ENCODE results near the gene ZNF605.
"Not testable (repeated sequence)": the region's sequence is repeated elsewhere in the genome, so short reads cannot be mapped to it uniquely, and the experiment has no call there.

ZNF605 gene

DNA sequence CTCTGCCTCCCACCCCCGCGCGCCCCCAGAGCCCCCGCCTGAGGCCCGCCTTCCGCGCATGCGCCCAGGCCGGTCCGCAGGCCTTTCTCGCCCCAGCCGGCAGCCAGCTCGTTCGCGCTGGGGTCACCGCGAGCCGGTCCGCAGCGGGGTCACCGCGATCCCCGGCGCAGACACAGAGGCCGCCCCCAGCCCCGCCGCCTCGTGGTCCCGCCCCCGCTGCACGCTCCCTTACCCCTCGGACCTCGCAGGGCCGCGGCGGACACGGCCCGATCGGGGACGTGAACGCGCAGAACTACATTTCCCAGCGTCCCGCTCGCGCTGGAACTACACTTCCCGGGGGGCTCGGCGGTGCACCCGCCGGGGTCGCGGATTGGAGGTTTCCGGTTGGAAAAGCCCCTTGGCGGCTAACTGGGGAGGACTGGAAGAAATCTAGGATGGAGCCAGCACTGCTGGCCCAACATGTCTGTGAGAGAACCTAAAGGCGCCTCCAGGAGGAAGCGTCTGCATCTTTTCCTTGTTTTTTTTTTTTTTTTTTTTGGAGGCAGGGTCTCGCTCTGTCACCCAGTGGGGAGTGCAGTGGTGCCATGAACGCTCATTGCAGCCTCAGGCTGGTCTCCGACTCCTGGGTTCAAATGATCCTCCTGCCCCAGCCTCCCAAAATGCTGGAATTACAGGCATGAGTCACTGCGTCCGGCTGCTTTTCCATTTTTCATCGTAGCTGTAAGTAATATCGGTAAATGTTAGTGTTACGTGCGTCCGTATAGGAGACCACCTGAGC lies at the start of gene ZNF605:
ZNF605 (minus strand) TSS at position 296 of the 778 bp plus-strand sequence. CDS start 10,671 bp downstream, outside the sequence.
- DNase-seq (ENCODE audit: low read depth): peak; percentile 75

DNA sequence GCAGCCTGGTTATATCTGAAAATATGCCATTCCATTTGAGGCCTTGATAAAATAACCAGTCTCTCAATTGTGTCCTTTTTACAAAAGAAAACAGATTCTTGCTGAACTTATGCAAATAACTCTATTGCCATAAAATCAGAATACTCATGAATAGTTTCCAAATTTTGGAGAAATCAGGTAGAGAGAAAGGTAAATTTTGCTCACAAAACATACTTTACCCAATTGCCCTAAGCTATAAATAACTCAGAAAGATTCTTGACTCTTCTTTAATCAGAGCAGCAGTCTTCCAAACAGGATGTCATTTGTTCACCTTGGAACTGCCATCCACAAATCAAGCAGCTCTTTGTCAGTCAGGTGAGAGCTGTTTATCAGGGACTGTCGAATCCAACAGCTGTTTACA lies 42.6 kb upstream of the ZNF605 start:
- DNase-seq (ENCODE audit: low read depth): no peak

DNA sequence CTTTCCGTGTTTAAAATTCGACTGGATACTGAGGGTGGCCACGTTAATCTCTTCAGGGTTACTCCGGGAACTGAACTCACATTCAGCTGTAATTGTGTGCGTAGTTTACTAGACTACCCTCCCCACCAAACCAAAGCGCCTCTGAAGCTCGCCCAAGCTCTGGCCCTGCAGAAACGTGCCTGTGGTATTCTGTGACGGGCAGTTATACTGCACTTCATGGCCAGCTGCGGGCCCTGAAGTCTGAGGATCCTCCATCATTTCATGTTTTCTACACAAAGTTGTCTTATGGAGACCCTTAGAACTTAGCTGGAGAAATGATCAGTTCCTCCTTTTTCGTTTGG lies 30.7 kb upstream of the ZNF605 start:
- DNase-seq (ENCODE audit: low read depth): no peak

DNA sequence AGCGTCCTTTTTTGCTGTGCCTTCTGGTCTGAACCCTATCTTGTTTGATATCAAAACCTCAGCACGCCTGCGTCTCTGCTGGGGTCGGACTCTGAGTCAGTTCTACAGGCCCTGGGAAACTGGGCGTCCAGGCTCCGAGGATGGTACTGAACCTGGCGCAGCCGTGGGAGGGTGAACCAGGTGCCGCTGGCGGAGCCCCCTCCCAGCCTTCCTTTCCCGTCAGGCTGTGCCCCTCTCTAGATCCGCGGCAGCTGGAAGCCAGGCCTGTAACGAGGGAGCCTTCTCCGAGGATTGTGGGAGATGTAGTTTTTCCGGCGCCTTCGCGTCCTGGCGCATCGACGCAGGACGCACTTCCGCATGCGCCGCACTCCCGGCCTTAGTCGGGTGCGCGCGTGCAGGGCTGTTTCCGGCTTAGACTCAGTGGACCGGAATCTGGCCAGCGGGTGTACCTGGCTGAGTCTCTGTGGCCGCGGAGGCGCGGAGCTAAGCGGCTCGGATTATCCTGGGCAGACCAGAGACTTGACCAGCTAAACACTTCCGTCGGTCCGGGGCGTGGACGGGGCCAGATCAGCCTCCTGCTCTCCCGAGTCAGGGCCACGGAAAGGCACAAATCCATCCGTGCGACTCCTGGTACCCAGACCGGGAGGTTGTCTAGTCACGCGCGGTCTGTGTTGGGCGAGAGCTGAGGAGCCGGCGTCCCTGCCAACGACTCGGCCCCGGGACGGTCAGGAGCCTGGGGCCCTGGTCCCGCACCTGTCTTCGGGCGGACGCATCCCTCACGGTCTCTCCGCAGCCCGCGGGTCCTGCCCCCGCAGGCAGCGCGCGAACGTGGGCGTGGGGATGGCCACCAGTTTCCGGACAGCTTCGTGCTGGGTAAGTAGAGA lies 30.1 kb upstream of the ZNF605 start, which contains the start of gene ZNF26:
ZNF26 (plus strand) TSS at position 367 of the 884 bp plus-strand sequence; CDS start at position 841, 474 bp downstream.
- peak; percentile 78 for DNase-seq (ENCODE audit: low read depth)

DNA sequence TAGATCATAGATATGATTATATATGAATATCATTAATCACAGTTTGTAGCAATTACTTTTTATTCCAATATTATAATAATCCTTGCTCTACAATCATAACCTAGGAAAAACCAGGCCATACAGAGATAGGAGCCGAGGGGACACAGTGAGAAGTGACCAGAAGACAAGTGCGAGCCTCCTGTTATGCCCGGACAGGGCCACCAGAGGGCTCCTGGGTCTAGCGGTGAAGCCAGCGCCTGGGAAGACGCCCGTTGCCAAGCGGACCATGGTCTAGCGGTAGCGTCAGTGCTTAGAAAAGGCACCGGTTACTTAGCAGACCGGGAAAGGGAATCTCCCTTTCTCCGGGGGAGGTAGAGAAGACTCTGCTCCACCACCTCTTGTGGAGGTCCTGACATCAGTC lies 20.8 kb upstream of the ZNF605 start:
- DNase-seq (ENCODE audit: low read depth): not testable (repeated sequence)

DNA sequence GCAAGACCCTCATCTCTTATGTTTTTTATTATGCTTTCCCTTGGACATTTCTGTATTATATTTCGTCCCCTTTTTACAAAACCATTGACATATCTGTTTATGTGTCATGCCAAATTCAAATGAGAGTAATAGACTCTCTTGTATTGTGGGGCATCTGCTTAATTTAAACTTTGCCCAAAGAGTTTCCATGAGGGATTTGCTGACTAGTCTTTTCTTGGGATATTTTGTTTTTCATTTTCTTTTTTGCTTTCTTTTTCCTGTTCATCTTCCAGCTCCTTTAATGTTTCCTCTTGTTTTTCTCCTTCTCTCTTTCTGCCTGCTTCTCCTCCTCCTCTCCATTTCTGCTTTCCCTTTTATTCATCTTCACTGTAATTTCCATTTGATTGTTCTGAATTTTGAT lies 16.3 kb upstream of the ZNF605 start:
- DNase-seq (ENCODE audit: low read depth): no peak

DNA sequence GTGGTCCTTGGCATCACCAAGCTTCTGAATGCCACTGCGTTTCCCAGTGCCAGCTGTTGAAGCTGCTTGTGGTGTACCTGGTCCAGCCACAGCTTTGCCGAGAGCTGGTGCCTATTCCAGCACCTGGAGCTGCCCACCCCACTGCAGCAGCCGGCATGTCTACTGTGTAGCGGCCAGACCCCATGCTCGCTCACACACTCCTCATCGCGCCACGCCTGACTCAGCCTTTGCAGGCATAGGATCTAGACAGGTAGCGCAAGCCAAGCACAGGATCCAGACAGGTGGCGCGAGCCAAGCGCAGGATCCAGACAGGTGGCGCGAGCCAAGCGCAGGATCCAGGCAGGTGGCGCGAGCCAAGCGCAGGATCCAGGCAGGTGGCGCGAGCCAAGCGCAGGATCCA lies 11.6 kb upstream of the ZNF605 start:
- no peak for DNase-seq (ENCODE audit: low read depth)

DNA sequence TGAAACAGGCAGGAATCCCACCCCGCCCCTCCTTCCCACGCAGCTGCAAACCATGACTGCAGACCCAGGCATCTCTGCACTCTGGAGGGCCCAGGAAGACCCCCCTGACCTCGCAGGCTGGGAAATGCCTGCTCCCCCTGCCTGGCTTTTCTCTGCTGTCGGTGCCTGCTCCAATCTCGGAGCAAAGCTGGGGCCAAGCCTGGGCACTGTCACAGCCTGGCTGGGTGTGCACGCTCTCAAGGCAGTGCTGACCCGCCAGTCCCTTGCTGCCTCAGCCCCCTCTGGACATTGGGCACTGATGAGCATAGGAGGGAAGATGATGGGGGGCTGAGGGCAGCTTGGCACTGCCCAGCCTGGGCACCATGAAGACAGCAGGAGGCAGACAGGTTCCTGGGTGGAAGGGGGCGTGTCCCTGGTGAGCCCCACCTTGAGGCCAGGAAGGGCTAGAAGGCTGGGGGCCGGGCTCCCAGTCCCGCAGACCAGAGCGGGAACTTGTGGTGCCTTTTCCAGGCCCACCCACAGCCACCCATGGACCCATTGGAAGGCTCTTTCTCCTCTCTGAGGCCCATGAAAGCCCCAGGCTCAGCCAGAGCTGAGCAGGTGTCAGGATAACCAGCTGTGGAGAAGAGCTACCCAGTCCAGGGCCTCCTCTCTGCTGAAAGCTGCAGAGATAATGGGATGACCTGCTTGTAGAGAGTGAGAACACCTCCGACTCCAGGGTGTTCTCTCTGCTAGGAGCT lies 10.7 kb upstream of the ZNF605 start:
- no peak for DNase-seq (ENCODE audit: low read depth)

DNA sequence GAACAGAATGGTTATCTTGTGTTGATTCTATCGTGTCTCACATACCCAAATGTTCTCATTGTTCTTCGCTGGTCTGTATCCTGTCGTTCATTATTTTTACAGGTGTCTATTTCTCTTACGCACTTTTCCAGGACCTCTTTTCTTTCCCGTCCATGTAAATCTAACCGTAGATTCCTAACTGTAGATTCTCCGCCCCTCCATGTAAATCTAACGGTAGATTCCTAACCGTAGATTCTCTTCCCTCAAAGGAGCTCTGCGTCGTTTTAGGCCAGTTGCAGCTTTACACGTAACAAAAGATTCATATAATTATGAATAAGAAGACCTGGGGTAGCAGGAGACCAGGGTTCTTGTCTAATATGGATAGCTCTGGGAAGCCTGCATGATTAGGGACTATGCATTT lies 9.7 kb upstream of the ZNF605 start:
- no peak for DNase-seq (ENCODE audit: low read depth)

DNA sequence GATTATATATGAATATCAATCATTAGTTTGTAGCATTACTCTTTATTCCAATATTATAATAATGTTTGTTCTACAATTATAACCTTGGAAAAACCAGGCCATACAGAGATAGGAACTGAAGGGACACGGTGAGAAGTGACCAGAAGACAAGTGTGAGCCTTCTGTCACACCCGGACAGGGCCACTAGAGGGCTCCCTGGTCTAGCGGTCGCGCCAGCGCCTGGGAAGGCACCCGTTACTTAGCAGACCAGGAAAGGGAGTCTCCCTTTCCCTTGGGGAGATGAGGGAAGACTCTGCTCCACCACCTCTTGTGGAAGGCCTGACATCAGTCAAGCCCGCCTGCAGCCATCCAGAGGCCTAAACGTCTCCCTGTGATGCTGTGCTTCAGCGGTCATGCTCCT lies 7.8 kb upstream of the ZNF605 start:
- not testable (repeated sequence) for DNase-seq (ENCODE audit: low read depth)

DNA sequence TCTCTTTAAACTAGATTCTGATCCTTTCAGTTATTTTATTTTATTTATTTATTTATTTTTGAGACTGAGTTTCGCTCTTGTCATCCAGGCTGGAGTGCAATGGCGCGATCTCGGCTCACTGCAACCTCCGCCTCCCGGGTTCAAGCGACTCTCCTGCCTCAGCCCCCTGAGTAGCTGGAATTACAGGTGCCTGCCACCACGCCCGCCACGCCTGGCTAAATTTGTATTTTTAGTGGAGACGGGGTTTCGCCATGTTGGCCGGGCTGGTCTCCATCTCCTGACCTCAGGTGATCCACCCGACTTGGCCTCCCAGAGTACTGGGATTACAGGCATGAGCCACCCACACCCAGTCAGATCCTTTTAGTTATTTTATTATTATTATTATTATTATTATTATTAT lies 5.7 kb upstream of the ZNF605 start:
- DNase-seq (ENCODE audit: low read depth): not testable (repeated sequence)

DNA sequence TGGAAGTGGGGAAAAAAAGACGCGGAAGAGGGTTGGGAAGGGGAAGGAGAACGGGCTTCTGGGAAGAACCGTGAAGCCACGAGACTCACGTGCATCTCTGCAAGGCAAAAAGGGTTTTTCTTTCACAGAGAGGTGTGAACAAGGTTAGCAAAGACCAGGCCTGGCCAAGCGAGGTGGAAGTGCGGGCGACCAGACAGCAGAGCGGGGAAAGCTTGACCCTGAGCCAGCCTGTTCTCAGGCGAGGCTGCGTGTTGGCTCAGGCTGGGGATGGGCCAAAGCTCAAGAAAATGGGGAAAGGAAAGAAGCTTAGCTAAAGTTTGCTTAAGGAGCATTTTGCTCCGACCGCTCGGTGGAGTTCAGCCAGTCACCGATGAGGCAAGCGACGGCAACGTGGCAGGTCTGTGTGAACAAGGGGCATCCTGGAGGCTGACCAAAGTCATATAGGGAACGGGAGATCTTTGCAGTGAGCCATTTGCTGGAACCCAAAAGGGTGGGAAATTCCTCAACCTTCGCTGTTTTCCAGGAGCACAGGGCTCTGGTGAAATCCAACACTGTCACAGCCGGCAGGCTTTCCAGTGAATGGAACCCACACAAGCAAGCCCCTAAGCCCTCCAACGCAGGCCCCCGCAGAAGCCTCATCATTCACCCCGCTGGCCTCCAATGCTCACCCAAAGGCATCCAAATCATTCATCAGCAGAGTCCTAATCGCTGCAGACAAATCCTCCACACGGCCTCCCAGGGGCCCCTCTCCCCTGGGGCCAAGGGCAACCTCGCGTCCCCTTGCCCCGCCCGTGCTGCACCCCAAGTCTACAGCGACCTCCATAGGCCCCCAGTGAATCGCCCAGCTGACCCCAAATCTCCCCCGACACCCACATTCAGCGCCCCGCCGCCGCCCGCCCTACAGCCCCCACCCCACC lies 754 bp downstream of the ZNF605 start:
- peak; percentile 23 for DNase-seq (ENCODE audit: low read depth)

DNA sequence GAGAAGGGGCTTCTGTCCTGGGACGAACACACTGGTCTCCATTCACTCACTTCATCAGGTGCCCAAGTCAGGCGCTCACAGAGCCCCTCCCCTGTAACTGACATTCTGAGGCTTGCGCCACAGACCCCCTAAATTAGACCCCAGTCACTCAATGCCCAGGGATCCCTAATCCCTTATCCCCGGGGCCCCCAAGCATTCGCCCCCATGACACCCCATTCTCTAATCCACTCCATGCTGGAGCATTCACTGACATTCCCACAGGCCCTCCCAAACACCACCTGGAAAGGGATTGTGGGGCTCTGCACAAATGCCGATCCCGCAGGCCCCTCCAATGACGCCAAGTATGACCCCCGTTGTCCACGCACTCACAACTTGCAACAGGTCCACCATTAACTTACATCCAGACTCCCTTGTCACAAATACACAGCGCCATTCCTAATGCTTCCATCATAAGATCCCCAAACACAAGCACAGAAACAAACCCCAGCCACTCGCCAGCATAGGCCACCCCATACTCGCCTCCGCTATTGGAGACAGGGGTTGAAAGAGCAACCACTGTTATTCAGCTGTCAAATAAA lies 1.5 kb downstream of the ZNF605 start:
- no peak for DNase-seq (ENCODE audit: low read depth)

DNA sequence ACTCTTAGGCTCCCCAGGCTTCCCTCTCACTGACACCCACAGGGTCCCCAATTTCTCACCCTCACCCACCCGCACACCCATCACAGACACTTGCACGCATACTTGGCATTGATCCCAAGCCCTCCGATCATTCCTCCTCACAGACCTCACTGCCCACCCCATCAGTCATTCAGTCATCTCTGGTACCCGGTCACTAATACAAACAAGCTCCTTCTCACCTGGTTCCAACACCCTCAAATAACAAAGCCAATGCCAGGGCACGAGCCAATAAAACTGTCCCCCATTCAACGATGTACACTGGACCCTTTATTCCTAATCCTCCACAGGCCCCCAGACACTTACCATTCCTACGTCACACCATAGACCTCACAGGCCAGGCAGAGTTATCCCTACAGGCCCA lies 2.3 kb downstream of the ZNF605 start:
- DNase-seq (ENCODE audit: low read depth): no peak

DNA sequence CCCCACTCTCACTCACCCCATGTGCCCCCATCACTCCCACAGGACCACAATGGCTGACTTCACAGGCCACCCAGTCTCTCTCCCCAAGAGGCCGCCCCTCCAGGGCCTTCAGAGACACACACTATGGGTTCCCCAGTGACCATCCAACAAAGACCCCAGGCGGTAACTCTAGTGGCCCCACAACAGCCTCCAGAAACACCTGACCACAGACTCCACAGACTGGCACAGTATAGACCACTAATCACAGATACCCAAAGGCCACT lies 3.0 kb downstream of the ZNF605 start:
- no peak for DNase-seq (ENCODE audit: low read depth)

DNA sequence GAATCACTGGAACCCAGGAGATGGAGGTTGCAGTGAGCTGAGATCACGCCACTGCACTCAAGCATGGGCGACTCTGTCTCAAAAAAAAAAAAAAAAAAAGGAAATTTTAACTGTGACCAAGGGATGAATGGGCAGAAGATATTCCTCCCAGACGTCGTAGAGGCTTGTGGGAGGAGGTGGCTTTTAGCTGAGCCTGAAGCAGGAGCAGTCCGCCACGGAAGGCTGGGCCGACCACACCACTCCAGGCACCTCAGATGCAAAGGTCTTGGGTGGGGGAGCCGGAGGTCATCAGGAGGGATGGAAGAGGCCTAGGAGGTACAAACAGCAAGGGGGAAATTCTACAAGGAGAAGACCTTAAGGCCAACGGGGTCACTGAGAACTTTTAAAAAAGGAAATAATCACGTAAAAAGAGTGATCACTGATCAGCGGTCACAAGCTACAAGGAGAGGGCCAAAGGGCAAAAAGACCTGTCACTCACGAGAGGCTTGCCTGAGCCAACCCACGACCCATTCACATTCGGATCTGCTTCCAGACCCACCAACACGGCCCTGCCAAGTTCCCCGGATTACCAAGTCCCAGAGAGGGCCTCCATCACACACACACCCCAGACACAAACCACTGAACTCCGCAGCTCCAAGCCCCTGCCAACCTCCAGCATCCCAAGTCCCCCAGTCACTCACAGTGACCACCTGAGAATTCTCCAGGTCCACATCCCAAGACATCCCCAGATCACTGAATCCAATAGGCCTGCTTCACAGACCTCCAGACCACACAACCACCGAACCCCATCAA lies 3.5 kb downstream of the ZNF605 start:
- DNase-seq (ENCODE audit: low read depth): no peak

DNA sequence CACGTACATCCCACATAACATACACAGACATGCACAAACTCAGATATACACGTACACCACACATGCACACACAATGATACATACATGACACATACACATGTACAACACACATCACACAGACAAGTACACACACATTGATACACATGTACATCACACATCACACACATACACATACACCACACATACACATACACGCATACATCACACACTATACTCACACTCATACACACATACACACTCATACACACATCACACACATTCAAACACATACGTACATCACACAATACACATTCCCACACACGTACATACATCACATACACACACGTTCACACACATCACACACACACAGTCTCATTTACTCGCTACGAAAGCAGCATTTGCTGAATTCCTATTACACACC lies 4.5 kb downstream of the ZNF605 start:
- no peak for DNase-seq (ENCODE audit: low read depth)

DNA sequence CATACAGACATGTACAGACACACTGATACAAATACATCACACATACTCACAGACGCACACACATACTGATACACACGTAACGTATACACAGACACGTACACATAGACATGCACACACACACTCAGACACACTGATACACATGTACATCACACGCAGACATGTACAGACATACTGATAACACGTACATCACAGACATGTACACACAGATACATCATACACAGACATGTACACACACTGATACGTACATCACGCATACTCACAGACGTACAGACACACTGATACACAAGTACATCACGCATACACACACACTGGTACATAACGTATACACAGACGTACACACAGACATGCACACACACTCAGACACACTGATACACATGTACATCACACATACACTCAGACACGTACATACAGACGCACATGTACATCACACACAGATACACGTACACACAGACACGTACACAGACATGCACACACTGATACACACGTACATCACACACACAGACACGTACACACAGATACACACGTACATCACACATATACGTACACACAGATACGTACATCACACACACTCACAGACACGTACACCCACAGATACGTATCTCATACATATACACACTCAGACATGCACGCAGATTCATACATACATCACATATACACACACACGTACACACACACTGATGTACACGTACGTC lies 5.1 kb downstream of the ZNF605 start:
- no peak for DNase-seq (ENCODE audit: low read depth)

DNA sequence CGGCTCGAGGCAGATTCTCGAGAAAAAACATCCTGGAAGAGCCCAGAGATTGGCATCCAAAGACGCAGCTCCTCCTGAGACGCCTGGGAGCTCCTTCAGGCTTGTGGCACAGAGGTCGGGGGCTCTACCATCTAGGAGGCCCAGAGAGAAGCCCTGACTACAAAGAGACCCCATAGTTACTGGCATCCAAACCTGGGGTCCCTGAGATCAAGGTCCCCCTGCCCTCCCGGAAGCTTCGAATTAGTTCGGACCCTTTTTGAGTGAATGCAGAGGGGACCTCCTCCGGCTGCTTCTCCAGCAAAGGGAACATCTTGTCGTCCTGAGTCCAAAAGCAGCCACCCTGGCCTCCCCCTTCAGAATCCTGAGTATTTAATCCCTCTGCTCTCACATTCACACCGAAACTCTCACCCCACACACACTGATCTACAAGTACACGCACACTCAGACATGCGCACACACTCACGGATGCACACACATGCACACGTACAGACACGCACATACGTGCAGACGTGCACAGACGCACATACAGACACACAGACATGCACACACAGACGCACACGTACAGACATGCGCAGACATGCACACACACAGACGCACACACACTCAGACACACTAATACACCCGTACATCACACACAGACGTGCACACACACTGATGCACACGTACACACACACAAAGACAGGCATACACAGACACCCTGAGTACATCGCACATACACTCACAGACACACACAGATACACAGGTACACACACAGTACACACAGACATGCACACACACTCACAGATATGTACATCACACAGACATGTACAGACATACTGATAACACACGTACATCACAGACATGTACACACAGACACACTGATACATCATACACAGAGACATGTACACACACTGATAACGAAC lies 5.9 kb downstream of the ZNF605 start:
- no peak for DNase-seq (ENCODE audit: low read depth)

Measured in T-helper 22 cell (primary cell).